C4-2B (cell line): Measurements from ENCODE around the gene TMEM271.

Source experiments
- ZFX ChIP-seq: fragments of 450-650 bp; IDR thresholded peaks from 2 replicates; pipeline ENCODE4 v1.6.1; 2017
- TF ChIP-seq, protein P1 (sequence below): fragments of 450-650 bp; conservative IDR thresholded peaks from 2 replicates; pipeline ENCODE4 v1.5.1; 2017; ENCODE audit warnings: mild to moderate bottlenecking

DNA sequence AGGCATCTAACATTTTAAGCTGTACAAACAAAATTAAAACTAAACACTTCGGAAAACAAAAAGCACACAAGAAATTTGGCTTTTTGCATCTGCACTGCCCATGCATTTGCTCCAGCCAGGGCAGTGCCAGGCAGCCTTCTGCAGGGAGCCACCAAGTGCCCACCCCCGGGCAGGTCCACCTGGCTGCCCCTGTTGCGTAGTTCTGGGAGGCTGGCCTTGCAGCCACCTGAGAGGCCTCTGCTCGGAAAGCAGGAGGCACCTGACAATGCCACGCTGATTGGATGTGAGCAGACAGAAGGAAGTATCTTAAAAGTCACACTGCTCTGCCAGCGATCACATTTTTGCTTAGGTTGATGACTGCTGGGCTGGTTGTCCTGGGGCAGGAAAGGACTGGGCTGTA is 3.5 kb downstream of the TMEM271 start:
- TF ChIP-seq, protein P1, sequence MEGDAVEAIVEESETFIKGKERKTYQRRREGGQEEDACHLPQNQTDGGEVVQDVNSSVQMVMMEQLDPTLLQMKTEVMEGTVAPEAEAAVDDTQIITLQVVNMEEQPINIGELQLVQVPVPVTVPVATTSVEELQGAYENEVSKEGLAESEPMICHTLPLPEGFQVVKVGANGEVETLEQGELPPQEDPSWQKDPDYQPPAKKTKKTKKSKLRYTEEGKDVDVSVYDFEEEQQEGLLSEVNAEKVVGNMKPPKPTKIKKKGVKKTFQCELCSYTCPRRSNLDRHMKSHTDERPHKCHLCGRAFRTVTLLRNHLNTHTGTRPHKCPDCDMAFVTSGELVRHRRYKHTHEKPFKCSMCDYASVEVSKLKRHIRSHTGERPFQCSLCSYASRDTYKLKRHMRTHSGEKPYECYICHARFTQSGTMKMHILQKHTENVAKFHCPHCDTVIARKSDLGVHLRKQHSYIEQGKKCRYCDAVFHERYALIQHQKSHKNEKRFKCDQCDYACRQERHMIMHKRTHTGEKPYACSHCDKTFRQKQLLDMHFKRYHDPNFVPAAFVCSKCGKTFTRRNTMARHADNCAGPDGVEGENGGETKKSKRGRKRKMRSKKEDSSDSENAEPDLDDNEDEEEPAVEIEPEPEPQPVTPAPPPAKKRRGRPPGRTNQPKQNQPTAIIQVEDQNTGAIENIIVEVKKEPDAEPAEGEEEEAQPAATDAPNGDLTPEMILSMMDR: no peak
- no peak for TF ChIP-seq ZFX
